ENCODE data around the gene RREB1. TPM values are rescaled to one million over a fixed set of nuclear protein-coding genes. Genes with fewer than 3 reads are reported as not detected.

RREB1 gene
- total and polyA plus RNA-seq, 4 donors: 3.5 to 44.7 (median 17.8) TPM

DNA sequence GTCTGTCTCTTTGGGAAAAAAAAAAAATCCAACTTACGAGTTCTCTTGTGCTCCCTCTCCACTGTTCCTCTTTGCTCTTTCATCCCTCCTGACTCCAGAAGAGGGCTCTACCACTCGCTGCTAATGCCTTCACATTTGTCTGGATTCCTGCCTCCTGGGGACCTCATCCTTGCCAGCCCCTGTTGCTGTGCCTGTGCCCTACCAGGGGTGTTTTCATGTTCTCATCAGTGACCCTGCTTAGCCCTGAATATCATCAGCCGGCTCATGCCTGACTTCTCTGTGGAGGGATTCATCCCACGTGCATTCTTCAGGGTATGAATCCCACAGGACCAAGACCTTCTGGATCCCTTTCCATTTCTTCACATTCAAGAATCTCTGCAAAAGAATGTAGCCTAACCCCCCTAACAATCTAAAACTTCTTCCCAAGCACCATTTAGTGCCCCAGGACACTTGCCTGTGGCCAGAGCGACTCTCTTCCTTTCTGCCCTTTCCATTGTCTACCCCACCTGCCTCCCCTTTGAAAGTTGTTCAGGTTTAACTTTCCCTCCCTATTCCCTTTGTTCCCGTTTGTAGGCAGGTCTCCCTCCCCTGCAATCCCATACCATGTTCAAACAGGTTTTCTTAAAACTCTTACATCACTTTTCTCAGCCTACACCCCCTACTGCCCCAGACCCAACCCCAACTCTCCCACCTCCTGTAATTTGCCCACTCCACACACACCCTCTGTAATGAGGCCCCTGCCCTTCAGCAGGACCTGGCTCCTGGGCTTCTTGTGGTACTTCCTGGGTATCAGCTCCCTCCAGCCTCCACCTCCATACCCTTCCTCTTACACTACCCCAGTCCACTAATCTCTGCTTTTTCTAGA is 50.2 kb downstream of the RREB1 start:
- no peaks in the 10 kb centered on the region for H3K27me3 ChIP-seq (ENCODE audit: control insufficient read depth in 1 of 2, insufficient read depth in 2 of 2, low read length in 1 of 2)
- ATAC-seq (ENCODE audit: low FRiP score): peak; percentile 23
- H3K36me3 ChIP-seq (ENCODE audit: control insufficient read depth in 1 of 2, insufficient read depth in 2 of 2, low read length in 1 of 2): no peaks in the 10 kb centered on the region
- WGBS, 2 donors: 80 to 82% methylated on average over 6 of the region's 6 CpGs
- H3K9me3 ChIP-seq (ENCODE audit: control insufficient read depth, low read length): no peaks in the 10 kb centered on the region
- no peak overlapping the region for H3K4me3 ChIP-seq (ENCODE audit: low read length in 2 of 2)
- H3K4me1 ChIP-seq (ENCODE audit: control insufficient read depth in 1 of 2, insufficient read depth in 2 of 2, low read length in 2 of 2): peaks cover 3 to 4% of the 10 kb centered on the region in 2 donors
- DNase-seq: no peak
- intact Hi-C loops (cut with DNase I): no loop called here
- H3K27ac ChIP-seq (ENCODE audit: low read depth in 1 of 2, low read length in 2 of 2): no peak overlapping the region

DNA sequence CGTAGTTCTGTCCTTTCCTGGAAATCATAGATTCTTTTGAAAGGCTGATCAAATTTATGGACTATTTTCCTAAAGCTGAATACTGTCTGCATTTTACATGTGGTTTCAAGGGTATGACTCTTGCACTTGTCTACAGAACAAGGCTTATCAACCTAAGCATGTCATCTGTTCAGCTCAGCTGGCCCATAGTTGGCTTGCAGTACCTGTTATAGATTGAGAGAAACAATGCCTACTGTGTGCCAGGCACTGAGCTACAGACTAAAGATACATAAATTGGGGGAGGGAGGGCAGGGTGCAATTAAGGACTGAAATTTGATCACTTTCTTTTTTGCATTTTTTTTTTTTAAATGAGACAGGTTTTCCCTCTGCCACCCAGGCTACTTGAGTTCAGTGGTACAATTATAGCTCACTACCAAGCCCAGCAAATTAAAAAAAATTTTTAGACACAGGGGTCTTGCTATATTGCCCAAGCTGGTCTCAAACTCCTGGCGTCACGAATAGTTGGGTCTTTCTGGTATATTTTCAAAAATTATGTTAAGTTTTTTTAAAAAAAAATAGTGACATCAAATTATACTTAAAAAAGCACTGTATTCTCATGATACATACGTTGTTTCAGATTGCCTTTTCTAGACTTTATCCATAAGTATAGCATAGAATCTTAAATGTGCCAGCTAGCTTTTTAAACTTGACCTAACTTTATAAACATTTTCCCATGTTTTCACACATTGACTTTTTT is 52.2 kb downstream of the RREB1 start:
- Histone ChIP-seq H3K36me3 (ENCODE audit: control insufficient read depth in 1 of 2, insufficient read depth in 2 of 2, low read length in 1 of 2) (no peaks in the 10 kb centered on the region), H3K27me3 (ENCODE audit: control insufficient read depth in 1 of 2, insufficient read depth in 2 of 2, low read length in 1 of 2) (no peaks in the 10 kb centered on the region), H3K9me3 (ENCODE audit: control insufficient read depth, low read length) (no peaks in the 10 kb centered on the region), H3K27ac (ENCODE audit: low read depth in 1 of 2, low read length in 2 of 2) (no peak overlapping the region), H3K4me3 (ENCODE audit: low read length in 2 of 2) (no peak overlapping the region), H3K4me1 (ENCODE audit: control insufficient read depth in 1 of 2, insufficient read depth in 2 of 2, low read length in 2 of 2) (peaks cover 0 to 3% of the 10 kb centered on the region in 2 donors)
- intact Hi-C loops (cut with DNase I): loop anchor here in 1 of 2 donors (10.0 kb wide), 1 partner anchor 55 kb away; the partner anchor contains the start of gene RREB1
- no peak for DNase-seq
- no peak for ATAC-seq (ENCODE audit: low FRiP score)
- 72 to 80% methylated on average over 4 of the region's 4 CpGs for WGBS, 2 donors

DNA sequence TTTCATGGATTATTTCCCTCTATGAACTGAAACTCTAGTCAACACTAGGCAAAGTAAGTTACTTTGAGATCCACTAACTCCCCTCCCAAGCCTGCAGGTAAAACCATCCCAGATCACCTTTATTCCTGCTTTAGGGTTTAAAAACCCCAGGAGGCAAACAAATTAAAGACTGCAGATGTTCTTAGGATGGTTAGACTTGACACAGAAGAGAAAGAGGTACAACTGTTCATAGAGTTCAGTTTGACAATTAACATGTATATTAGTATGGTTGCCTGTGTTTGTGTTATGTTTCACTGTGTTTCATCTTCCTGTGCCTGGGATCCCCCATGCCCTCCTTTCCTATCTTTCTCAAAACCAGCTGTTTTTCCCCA is 53.5 kb downstream of the RREB1 start:
- ATAC-seq (ENCODE audit: low FRiP score): no peak

DNA sequence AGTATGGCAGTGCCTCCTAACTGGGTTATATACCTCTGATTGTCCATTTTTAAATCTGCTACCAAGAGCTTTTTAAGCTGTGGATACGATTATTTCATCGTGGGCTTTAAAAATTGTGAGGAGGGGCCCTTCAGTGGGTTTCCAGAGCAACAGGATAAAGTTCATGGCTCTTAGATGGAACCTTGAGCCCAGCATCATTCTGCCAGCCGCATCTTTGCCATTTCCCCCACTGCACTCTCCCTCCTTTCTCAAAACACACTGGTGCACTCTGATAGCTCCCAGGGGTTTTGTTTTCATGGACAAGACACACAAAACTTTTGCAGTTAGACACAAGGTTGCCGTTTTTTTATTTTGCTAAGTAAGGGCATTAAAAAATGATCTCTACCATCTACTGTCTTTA is 54.1 kb downstream of the RREB1 start:
- DNase-seq: no peak
- intact Hi-C loops (cut with DNase I): loop anchor here in 1 of 2 donors (10.0 kb wide), 1 partner anchor 57 kb away; the partner anchor contains the start of gene RREB1
- no peak for ATAC-seq (ENCODE audit: low FRiP score)
- Histone ChIP-seq H3K36me3 (ENCODE audit: control insufficient read depth in 1 of 2, insufficient read depth in 2 of 2, low read length in 1 of 2) (no peaks in the 10 kb centered on the region), H3K4me3 (ENCODE audit: low read length in 2 of 2) (no peak overlapping the region), H3K4me1 (ENCODE audit: control insufficient read depth in 1 of 2, insufficient read depth in 2 of 2, low read length in 2 of 2) (peaks cover 0 to 1% of the 10 kb centered on the region in 2 donors), H3K27ac (ENCODE audit: low read depth in 1 of 2, low read length in 2 of 2) (no peak overlapping the region), H3K9me3 (ENCODE audit: control insufficient read depth, low read length) (no peaks in the 10 kb centered on the region), H3K27me3 (ENCODE audit: control insufficient read depth in 1 of 2, insufficient read depth in 2 of 2, low read length in 1 of 2) (no peaks in the 10 kb centered on the region)
- WGBS, 2 donors: 79 to 86% methylated on average over 4 of the region's 4 CpGs

More for the DNA sequence above, 53.5 kb downstream of the RREB1 start:
- peaks cover 0 to 3% of the 10 kb centered on the region in 2 donors for H3K4me1 ChIP-seq (ENCODE audit: control insufficient read depth in 1 of 2, insufficient read depth in 2 of 2, low read length in 2 of 2)
- intact Hi-C loops (cut with DNase I): loop anchor here in 1 of 2 donors (10.0 kb wide), 1 partner anchor 56 kb away; the partner anchor contains the start of gene RREB1
- no peaks in the 10 kb centered on the region for H3K27me3 ChIP-seq (ENCODE audit: control insufficient read depth in 1 of 2, insufficient read depth in 2 of 2, low read length in 1 of 2)
- H3K9me3 ChIP-seq (ENCODE audit: control insufficient read depth, low read length): no peaks in the 10 kb centered on the region
- H3K36me3 ChIP-seq (ENCODE audit: control insufficient read depth in 1 of 2, insufficient read depth in 2 of 2, low read length in 1 of 2): no peaks in the 10 kb centered on the region
- no peak overlapping the region for H3K27ac ChIP-seq (ENCODE audit: low read depth in 1 of 2, low read length in 2 of 2)
- no peak overlapping the region for H3K4me3 ChIP-seq (ENCODE audit: low read length in 2 of 2)
- no peak for DNase-seq

DNA sequence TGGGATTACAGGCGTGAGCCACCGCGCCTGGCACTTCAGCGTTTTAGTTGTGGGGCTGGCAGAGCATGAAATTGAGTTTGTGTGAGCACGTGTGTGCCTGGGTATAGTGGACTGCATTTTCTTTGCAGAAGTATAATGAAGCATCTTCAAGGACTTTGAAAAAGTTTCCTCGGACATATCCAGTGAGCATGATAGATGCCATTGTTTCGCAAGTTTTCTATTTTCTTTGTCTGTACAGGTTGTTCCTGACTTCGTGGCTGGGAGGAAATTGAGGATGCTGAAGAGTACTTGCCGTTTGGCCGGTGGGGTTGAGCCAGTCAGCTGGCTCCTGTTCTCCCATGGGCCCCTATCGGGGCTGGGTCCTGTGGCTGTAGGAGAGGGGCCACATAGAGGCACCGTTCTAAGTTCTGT is 55.9 kb downstream of the RREB1 start:
- no peak for DNase-seq
- no peaks in the 10 kb centered on the region for H3K9me3 ChIP-seq (ENCODE audit: control insufficient read depth, low read length)
- H3K4me1 ChIP-seq (ENCODE audit: control insufficient read depth in 1 of 2, insufficient read depth in 2 of 2, low read length in 2 of 2): peaks cover 0 to 4% of the 10 kb centered on the region in 2 donors
- H3K36me3 ChIP-seq (ENCODE audit: control insufficient read depth in 1 of 2, insufficient read depth in 2 of 2, low read length in 1 of 2): no peaks in the 10 kb centered on the region
- H3K27me3 ChIP-seq (ENCODE audit: control insufficient read depth in 1 of 2, insufficient read depth in 2 of 2, low read length in 1 of 2): no peaks in the 10 kb centered on the region
- 92 to 93% methylated on average over 12 of the region's 12 CpGs for WGBS, 2 donors
- intact Hi-C loops (cut with DNase I): loop anchor here in 1 of 2 donors (10.0 kb wide), 1 partner anchor 59 kb away; the partner anchor contains the start of gene RREB1
- H3K4me3 ChIP-seq (ENCODE audit: low read length in 2 of 2): no peak overlapping the region
- no peak for ATAC-seq (ENCODE audit: low FRiP score)
- H3K27ac ChIP-seq (ENCODE audit: low read depth in 1 of 2, low read length in 2 of 2): no peak overlapping the region

DNA sequence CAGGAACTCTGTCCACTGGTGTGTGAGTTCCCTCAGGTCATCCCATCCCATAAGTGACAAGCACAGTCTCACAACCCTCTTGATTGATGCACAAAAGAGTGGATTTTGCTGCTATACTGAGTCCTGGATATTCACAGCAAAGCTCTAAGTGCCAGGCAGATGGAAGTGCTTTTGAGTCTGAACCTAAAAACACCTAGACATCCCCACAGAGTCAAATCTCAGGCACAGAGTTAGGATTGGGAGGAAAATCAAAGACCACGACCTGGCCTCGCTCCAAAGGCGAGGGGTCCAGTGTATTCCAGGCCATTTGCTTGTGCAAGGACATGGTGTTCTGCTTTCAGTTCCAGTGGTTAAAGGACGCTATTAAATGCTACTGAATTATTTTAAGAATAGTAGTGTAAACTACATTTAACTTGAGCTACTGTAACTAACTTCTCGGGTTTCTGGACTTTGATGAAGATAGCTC is 56.8 kb downstream of the RREB1 start:
- ATAC-seq (ENCODE audit: low FRiP score): no peak
- Histone ChIP-seq H3K4me3 (ENCODE audit: low read length in 2 of 2) (no peak overlapping the region), H3K4me1 (ENCODE audit: control insufficient read depth in 1 of 2, insufficient read depth in 2 of 2, low read length in 2 of 2) (peaks cover 4 to 13% of the 10 kb centered on the region in 2 donors), H3K36me3 (ENCODE audit: control insufficient read depth in 1 of 2, insufficient read depth in 2 of 2, low read length in 1 of 2) (no peaks in the 10 kb centered on the region), H3K27me3 (ENCODE audit: control insufficient read depth in 1 of 2, insufficient read depth in 2 of 2, low read length in 1 of 2) (no peaks in the 10 kb centered on the region), H3K9me3 (ENCODE audit: control insufficient read depth, low read length) (no peaks in the 10 kb centered on the region), H3K27ac (ENCODE audit: low read depth in 1 of 2, low read length in 2 of 2) (no peak overlapping the region)
- WGBS, 2 donors: 70 to 72% methylated on average over 5 of the region's 5 CpGs
- no peak for DNase-seq
- intact Hi-C loops (cut with DNase I): loop anchor here (5.0 to 10.0 kb wide), 2 partner anchors 52 to 60 kb away; partner anchors contain the start of gene RREB1 (in 1 of the 2)

DNA sequence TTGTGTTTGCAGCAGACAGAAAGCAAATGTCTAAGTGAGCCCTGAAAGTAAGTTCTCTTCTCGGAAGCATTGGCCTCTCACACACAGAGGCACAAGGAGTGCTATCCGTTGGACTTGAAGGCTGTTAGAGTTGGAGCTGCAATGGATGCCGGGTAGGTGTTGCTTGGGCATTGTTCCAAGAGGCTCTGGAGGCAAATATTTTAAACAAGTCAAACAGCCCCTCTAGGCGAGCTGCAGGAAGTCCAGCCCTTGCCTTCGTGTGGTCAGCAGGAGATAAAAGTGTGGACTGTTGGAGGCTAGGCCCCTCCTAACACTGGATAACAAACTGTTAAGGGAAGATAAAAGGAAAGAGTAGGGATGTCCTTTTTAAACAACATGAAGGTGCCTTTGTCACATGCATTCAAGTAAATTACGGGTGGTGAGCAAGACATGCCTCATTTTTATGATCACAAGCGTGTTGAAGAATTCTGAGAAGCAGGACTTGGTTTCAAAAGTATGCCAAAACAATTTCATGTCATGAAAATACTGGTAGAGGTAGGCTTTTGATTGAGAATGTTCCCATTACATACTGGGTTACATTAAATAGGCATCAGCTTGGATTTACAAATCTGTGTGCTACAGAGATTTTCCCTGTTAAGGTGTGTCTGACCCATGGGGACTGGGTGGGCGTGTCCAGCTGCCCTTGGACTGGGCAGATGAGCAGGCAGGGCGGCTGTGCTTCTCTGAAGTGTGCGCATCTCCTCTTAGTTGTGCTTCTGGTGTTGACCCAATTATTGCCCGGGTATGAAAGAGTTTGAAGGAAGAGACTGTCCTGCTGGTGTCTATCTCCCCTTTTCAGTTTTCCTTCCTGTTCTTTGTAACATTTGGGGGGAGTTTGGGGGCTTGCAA is 57.5 kb downstream of the RREB1 start:
- ATAC-seq (ENCODE audit: low FRiP score) (no peak), DNase-seq (no peak)
- intact Hi-C loops (cut with DNase I): loop anchor here (5.0 to 10.0 kb wide), 2 partner anchors 53 to 60 kb away; partner anchors contain the start of gene RREB1 (in 1 of the 2)
- Histone ChIP-seq H3K9me3 (ENCODE audit: control insufficient read depth, low read length) (no peaks in the 10 kb centered on the region), H3K27me3 (ENCODE audit: control insufficient read depth in 1 of 2, insufficient read depth in 2 of 2, low read length in 1 of 2) (no peaks in the 10 kb centered on the region), H3K27ac (ENCODE audit: low read depth in 1 of 2, low read length in 2 of 2) (no peak overlapping the region), H3K36me3 (ENCODE audit: control insufficient read depth in 1 of 2, insufficient read depth in 2 of 2, low read length in 1 of 2) (no peaks in the 10 kb centered on the region), H3K4me3 (ENCODE audit: low read length in 2 of 2) (no peak overlapping the region), H3K4me1 (ENCODE audit: control insufficient read depth in 1 of 2, insufficient read depth in 2 of 2, low read length in 2 of 2) (peaks cover 4 to 13% of the 10 kb centered on the region in 2 donors)
- WGBS, 2 donors: 60 to 65% methylated on average over 11 of the region's 11 CpGs

DNA sequence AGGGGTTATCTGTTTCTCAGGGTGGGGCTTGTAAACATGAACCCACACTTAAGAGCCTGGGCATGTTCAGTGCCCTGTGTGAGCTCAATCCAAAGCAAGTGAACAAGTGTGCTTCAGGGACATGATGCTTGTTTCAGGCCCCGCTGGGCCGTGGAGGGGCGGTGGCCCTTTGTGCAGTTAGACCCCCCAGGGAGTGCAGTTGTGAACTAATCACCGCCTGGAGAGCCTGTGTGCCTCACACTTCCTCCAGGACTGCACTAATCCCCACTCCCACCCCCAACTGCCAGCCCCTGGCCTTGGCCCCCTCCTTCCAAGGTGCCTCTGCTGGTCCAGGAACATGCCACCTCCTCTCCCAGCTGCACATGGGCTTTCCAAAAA is 58.1 kb downstream of the RREB1 start:
- WGBS, 2 donors: 97 to 98% methylated on average over 4 of the region's 4 CpGs
- no peak overlapping the region for H3K4me3 ChIP-seq (ENCODE audit: low read length in 2 of 2)
- intact Hi-C loops (cut with DNase I): loop anchor here (5.0 to 10.0 kb wide), 2 partner anchors 54 to 61 kb away; partner anchors contain the start of gene RREB1 (in 1 of the 2)
- H3K4me1 ChIP-seq (ENCODE audit: control insufficient read depth in 1 of 2, insufficient read depth in 2 of 2, low read length in 2 of 2): peaks cover 4 to 13% of the 10 kb centered on the region in 2 donors
- H3K9me3 ChIP-seq (ENCODE audit: control insufficient read depth, low read length): no peaks in the 10 kb centered on the region
- no peaks in the 10 kb centered on the region for H3K27me3 ChIP-seq (ENCODE audit: control insufficient read depth in 1 of 2, insufficient read depth in 2 of 2, low read length in 1 of 2)
- no peak for ATAC-seq (ENCODE audit: low FRiP score)
- H3K27ac ChIP-seq (ENCODE audit: low read depth in 1 of 2, low read length in 2 of 2): no peak overlapping the region
- DNase-seq: no peak
- no peaks in the 10 kb centered on the region for H3K36me3 ChIP-seq (ENCODE audit: control insufficient read depth in 1 of 2, insufficient read depth in 2 of 2, low read length in 1 of 2)

Measured in aorta (tissue), 5 donors.